Hepatocyte (in vitro differentiated cells): Measurements from ENCODE around the gene CTSD. TPM values are rescaled to one million over a fixed set of nuclear protein-coding genes. Genes with fewer than 3 reads are reported as not detected.

Experiments used
- DNase-seq: peaks from one replicate; pipeline ENCODE4 v3.0.0-alpha.2; 2016; ENCODE audit warnings: low spot score
- H2AFZ ChIP-seq: fragments of 200-600 bp; sonication (generic); 2 replicates; pipeline ENCODE4 v1.6.0; 2016; ENCODE audit warnings: antibody characterized with exemption, mild to moderate bottlenecking
- H3K27ac ChIP-seq: fragments of 200-600 bp; sonication (generic); 2 replicates; pipeline ENCODE4 v1.5.1; 2016; ENCODE audit warnings: mild to moderate bottlenecking
- H3K27me3 ChIP-seq: fragments of 200-600 bp; sonication (generic); 2 replicates; pipeline ENCODE4 v1.6.1; 2016
- H3K36me3 ChIP-seq: fragments of 200-600 bp; sonication (generic); replicated peaks from 2 replicates; pipeline ENCODE4 v1.5.1; 2016; ENCODE audit warnings: low read depth; ENCODE audit not compliant: insufficient read depth
- H3K4me1 ChIP-seq: fragments of 200-600 bp; sonication (generic); 2 replicates; pipeline ENCODE4 v1.5.1; 2016; ENCODE audit warnings: mild to moderate bottlenecking, moderate library complexity; ENCODE audit not compliant: insufficient read depth
- H3K4me2 ChIP-seq: fragments of 200-600 bp; sonication (generic); 2 replicates; pipeline ENCODE4 v1.6.0; 2016
- H3K4me3 ChIP-seq: fragments of 200-600 bp; sonication (generic); 2 replicates; pipeline ENCODE4 v1.5.1; 2016; ENCODE audit warnings: mild to moderate bottlenecking
- H3K79me2 ChIP-seq: fragments of 200-600 bp; sonication (generic); 2 replicates; pipeline ENCODE4 v1.6.0; 2017; ENCODE audit warnings: mild to moderate bottlenecking
- H3K9me2 ChIP-seq: fragments of 200-600 bp; sonication (generic); replicated peaks from 2 replicates; pipeline ENCODE4 v1.6.0; 2017; ENCODE audit warnings: mild to moderate bottlenecking; ENCODE audit not compliant: insufficient read depth
- H3K9me3 ChIP-seq: fragments of 200-600 bp; sonication (generic); 2 replicates; pipeline ENCODE4 v1.5.1; 2016; ENCODE audit warnings: low read depth, mild to moderate bottlenecking
- H4K20me1 ChIP-seq: fragments of 200-600 bp; sonication (generic); 2 replicates; pipeline ENCODE4 v1.6.0; 2016; ENCODE audit warnings: mild to moderate bottlenecking; ENCODE audit not compliant: insufficient read depth, poor library complexity, severe bottlenecking
- CTCF ChIP-seq: fragments of 200-600 bp; sonication (generic); IDR thresholded peaks from 2 replicates; pipeline ENCODE4 v1.5.1; 2016; ENCODE audit warnings: antibody characterized with exemption, mild to moderate bottlenecking; ENCODE audit not compliant: poor library complexity
- EZH2 ChIP-seq: fragments of 200-600 bp; sonication (generic); IDR thresholded peaks from 2 replicates; pipeline ENCODE4 v1.6.1; 2016; ENCODE audit warnings: antibody characterized with exemption, mild to moderate bottlenecking, borderline replicate concordance
- EZH2phosphoT487 ChIP-seq: fragments of 200-600 bp; sonication (generic); IDR thresholded peaks from one replicate; pipeline ENCODE4 v1.6.1; 2018; ENCODE audit warnings: antibody characterized with exemption, mild to moderate bottlenecking, low read depth, moderate library complexity; ENCODE audit not compliant: unreplicated experiment, severe bottlenecking
- WGBS: methylation state at CpG from one replicate; pipeline ENCODE4 v1.1.6; 2016; ENCODE audit warnings: low lambda C conversion rate; ENCODE audit errors: missing lambda C conversion rate; 5-methylcytosine and 5-hydroxymethylcytosine counted together
- polyA plus RNA-seq: library from polyadenylated mRNA; unstranded; fragments of >200 nt; fragmentation: Nextera tagmentation; extraction: Ambion mirVana; gene quantifications from 2 replicates; pipeline ENCODE4 v1.2.1, GENCODE V29; 2016
- total RNA-seq: library from RNA; depleted of rRNA; stranded (reverse); fragments of >200 nt; gene quantifications from 2 replicates; pipeline ENCODE4 v1.2.3, GENCODE V29; 2014

The CTSD gene
- total and polyA plus RNA-seq, 2 experiments from 2014 or later, result 562 to 1,283 TPM

GRCh38 chr11:1732418-1733008 lies 31.2 kb downstream of the CTSD start:
- no peaks in the 10 kb centered on the region for H3K9me3 ChIP-seq
- no peak overlapping the region for H3K27ac ChIP-seq
- DNase-seq, result no peak
- H3K27me3 ChIP-seq, result no peaks in the 10 kb centered on the region
- no peaks in the 10 kb centered on the region for H3K36me3 ChIP-seq
- no peak overlapping the region for H2AFZ ChIP-seq
- no peak overlapping the region for H3K4me2 ChIP-seq
- no peaks in the 10 kb centered on the region for H3K79me2 ChIP-seq
- H3K4me3 ChIP-seq, result no peak overlapping the region
- no peaks in the 10 kb centered on the region for H4K20me1 ChIP-seq
- H3K4me1 ChIP-seq, result peaks cover 5% of the 10 kb centered on the region
- H3K9me2 ChIP-seq, result no peaks in the 10 kb centered on the region
- TF ChIP-seq CTCF, result no peak
- TF ChIP-seq EZH2, result no peak
- TF ChIP-seq EZH2phosphoT487, result no peak
- WGBS, result 56% methylated on average over 13 of the region's 13 CpGs

GRCh38 chr11:1731451-1732059 lies 32.2 kb downstream of the CTSD start:
- Histone ChIP-seq H3K27ac (no peak overlapping the region), H3K4me3 (no peak overlapping the region), H2AFZ (no peak overlapping the region), H3K36me3 (no peaks in the 10 kb centered on the region), H3K27me3 (no peaks in the 10 kb centered on the region), H3K79me2 (no peaks in the 10 kb centered on the region), H3K9me3 (no peaks in the 10 kb centered on the region), H3K4me2 (no peak overlapping the region), H3K9me2 (no peaks in the 10 kb centered on the region), H4K20me1 (no peaks in the 10 kb centered on the region), H3K4me1 (peaks cover 5% of the 10 kb centered on the region)
- 88% methylated on average over 5 of the region's 5 CpGs for WGBS
- no peak for TF ChIP-seq EZH2
- TF ChIP-seq EZH2phosphoT487, result no peak
- TF ChIP-seq CTCF, result no peak
- DNase-seq, result no peak

- H3K9me3 ChIP-seq, result no peaks in the 10 kb centered on the region
- H3K4me1 ChIP-seq, result peaks cover 5% of the 10 kb centered on the region
- no peaks in the 10 kb centered on the region for H3K36me3 ChIP-seq
- H2AFZ ChIP-seq, result no peak overlapping the region
- DNase-seq, result no peak
- H3K4me3 ChIP-seq, result no peak overlapping the region
- H3K27me3 ChIP-seq, result no peaks in the 10 kb centered on the region
- no peak overlapping the region for H3K4me2 ChIP-seq
- WGBS, result 69% methylated on average over 11 of the region's 11 CpGs
- no peaks in the 10 kb centered on the region for H3K79me2 ChIP-seq
- TF ChIP-seq CTCF (no peak), EZH2phosphoT487 (no peak), EZH2 (no peak)
- H4K20me1 ChIP-seq, result no peaks in the 10 kb centered on the region
- H3K27ac ChIP-seq, result no peak overlapping the region
- no peaks in the 10 kb centered on the region for H3K9me2 ChIP-seq
Observed at GRCh38 chr11:1730059-1730629, 33.6 kb downstream of the CTSD start.
